Measurements from ENCODE around the gene CCDC149.

CCDC149 gene

DNA sequence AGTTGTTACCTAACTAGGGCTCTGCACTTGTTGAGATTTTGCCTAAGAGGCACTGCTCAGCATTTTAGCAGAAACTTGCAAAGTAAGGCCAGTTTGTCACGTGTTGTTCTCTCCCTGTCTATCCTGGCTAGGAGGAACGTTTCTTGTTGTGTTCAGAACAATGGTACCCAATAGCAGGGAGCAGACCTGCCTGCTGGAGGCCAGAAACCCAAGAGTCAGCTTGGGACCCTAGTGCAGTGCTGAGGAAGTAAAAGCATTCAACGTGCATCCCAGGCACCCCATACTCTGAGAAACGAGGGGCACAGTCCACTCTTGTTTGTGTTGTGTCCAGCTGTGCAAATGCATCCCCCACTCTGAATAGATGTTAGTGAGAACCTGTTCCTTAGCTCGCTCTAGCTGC lies 75.1 kb downstream of the CCDC149 start:
- DNase-seq: no peak

- no peak for DNase-seq
Measured at GRCh38 chr4:24837336-24837735, 75.5 kb downstream of the CCDC149 start.

DNA sequence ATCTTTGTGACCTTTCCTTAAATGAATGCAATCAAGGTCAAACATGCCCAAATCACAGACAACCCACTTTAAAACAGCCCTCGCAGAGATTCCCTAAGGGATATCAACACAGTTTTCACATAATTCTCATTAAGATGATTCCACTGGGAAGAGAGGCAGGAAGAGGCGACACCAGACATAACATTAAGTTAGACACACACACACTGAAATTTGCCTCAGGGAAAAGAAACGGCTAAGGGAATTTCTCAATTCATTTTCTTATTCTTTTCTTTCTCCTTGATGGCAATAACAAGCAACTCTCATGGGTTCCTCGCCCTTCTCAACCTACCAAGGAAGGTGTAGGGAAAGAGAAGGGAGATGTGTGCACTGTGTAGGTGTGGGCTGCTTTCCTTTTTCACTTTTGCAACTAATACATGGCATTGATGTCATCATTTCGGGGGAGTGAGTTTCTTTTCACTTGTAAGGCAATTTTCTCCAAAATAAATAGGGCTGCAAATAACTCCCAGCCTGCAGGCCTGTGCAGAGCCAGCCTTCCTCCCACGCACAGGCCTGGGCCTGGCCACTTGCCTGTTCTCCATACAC lies 76.1 kb downstream of the CCDC149 start:
- no peak for DNase-seq

GRCh38 chr4:24835696-24836095 lies 77.1 kb downstream of the CCDC149 start:
- DNase-seq: no peak

- DNase-seq: no peak
Measured at GRCh38 chr4:24831637-24832036, 81.2 kb downstream of the CCDC149 start.

DNA sequence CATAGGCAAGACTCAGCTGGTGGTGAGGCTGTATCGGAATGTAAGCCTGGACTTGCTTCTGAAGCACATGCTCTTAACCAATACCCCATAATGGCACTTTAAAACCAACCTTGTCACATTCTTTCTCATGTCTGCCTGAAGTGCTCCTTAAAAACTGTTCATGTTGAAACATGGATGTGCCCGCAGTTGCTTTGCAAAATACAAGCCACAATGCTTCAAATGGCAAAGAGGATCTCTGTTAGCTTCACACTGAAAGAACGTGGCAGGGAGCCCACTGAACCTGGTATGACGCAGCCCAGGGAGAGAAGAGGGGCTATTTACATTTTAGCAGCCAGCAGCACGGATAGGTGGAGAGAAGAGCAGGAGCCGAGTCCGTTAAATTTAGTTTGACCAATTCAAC lies 88.1 kb downstream of the CCDC149 start:
- no peak for DNase-seq

DNA sequence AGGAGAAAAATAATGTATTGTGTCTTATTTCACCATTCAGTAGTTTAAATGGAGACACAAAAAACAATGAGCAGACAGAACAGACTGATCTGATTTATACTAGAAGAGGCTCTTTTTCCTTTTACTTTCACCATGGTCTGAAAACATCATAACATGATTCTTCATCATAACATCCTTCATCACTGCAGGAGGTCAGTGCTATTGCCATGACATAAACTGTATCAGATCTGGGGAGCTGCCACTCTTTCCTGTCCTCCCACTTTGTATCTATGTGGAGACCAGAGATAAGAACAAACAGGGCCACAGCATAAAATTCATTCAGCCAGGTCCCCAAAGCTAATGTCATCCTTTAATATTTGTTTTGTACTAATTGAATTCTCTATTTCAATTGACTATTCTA lies 92.3 kb downstream of the CCDC149 start:
- no peak for DNase-seq

GRCh38 chr4:24816797-24817196 lies 96.0 kb downstream of the CCDC149 start:
- DNase-seq: no peak

DNA sequence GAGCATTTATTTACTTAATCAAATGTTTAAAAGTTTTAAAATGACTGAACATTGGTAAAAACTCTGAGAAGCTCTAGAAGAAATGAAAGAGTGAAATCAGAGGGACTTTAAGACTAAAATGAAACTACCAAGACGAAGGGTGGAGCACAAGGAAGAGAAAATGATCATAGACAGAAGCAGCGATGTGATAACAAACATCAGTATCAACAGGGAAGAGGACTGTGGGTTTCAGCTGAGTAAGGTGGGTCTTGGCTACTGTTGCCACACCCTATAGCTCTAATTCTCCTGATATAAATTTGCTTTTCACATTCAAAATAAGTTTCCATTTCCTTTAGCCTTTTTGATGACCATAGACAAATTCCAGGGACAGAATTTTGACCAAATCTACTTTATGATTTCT lies 99.1 kb downstream of the CCDC149 start:
- DNase-seq: no peak

- no peak for DNase-seq
Measured at GRCh38 chr4:24810871-24811631, 101.8 kb downstream of the CCDC149 start.

DNA sequence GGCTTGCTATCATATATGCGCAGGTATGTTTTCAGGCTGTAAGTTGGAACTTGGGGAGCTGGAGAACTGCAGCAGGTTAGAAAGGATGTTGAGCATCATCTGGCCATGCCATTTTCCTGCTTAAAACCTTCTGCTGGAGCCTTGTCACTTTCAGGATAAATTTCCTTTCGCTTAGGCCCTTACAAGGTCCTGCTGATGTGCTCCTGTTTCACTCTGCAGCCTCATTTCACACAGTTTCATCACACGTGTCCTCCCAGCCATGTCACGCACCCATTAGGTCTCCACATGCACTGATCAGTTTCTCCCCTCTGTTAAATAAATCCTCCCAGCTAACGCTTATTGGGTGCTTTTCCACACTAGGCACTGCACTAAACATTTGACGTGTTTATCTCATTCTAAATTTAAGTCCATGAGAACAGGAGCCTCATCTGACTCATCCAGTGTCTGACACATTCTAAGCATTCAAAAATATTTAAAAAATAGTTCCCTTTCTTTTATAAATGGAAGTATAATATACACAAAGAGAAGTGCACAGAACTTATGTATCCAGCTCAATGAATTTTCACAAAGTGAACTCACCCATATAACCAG lies 102.9 kb downstream of the CCDC149 start:
- no peak for DNase-seq

- no peak for DNase-seq
Measured at GRCh38 chr4:24809376-24809775, 103.5 kb downstream of the CCDC149 start.

GRCh38 chr4:24808955-24809354 lies 103.9 kb downstream of the CCDC149 start:
- no peak for DNase-seq

DNA sequence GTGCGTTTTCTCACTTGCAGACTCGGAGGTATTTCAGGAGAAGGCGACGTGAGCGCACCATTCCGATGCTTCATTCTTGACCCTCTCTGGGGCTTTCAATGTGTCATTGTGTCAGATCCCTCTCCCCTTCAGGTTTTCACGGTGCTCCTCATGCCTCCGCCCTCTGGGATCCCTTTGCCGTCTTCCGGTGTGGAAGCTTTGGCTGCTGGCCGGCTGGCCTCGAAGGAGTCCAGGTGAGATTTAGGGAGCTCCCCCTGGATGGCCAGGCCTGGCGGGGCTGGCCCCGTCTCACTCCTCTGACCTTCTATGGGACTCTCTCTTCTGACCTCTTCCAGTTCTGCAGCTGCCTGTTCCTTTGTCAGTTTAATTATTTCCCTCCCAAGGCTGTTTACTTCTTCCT lies 104.6 kb downstream of the CCDC149 start:
- no peak for DNase-seq

GRCh38 chr4:24807611-24808010 lies 105.2 kb downstream of the CCDC149 start:
- DNase-seq: no peak

GRCh38 chr4:24806206-24806990 lies 106.4 kb downstream of the CCDC149 start:
- DNase-seq: no peak

GRCh38 chr4:24805566-24805965 lies 107.3 kb downstream of the CCDC149 start:
- DNase-seq: no peak

- DNase-seq: no peak
Measured at GRCh38 chr4:24805067-24805466, 107.8 kb downstream of the CCDC149 start.

DNA sequence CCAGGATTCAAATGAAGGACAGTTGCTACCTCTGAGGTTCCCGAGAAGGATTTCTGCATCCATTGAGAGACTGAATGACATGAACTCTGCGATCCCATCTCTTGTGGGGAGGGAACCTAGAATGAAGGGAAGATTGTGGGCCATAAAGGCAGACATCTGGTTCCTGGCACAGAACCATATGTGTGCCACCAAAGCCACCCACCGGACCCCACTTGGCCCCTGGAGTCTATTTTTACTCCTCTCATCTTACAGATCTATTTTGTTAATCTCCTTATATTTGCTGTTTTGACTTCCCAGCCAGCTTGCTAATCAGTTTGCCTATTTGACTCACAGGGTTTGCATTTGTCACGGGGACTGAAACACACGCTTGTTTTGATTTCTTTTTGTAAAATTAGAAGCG lies 110.2 kb downstream of the CCDC149 start:
- no peak for DNase-seq

GRCh38 chr4:24801136-24801855 lies 111.5 kb downstream of the CCDC149 start:
- DNase-seq: no peak

DNA sequence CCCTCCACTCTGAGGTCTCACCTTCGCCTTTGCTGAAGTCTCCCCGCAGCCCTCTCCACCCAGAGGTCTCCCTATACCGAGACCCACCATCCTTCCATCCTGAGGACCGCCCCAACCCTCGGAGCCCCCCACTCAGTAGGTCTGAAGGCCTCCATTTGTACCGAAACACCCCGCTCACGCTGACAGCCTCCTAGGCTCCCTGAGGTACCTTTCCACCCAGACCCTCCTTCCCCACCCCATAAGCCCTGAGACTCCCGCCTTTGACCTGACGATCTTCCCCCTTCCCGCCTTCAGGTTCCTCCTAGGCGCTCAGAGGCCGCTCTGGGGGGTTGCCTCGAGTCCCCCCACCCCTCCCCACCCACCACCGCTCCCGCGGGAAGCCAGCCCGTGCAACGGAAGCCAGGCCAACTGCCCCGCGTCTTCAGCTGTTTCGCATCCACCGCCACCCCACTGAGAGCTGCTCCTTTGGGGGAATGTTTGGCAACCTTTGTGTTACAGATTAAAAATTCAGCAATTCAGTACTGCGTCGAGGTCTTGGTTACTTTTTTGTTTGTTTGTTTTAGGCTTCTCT lies 112.4 kb downstream of the CCDC149 start:
- no peak for DNase-seq

DNA sequence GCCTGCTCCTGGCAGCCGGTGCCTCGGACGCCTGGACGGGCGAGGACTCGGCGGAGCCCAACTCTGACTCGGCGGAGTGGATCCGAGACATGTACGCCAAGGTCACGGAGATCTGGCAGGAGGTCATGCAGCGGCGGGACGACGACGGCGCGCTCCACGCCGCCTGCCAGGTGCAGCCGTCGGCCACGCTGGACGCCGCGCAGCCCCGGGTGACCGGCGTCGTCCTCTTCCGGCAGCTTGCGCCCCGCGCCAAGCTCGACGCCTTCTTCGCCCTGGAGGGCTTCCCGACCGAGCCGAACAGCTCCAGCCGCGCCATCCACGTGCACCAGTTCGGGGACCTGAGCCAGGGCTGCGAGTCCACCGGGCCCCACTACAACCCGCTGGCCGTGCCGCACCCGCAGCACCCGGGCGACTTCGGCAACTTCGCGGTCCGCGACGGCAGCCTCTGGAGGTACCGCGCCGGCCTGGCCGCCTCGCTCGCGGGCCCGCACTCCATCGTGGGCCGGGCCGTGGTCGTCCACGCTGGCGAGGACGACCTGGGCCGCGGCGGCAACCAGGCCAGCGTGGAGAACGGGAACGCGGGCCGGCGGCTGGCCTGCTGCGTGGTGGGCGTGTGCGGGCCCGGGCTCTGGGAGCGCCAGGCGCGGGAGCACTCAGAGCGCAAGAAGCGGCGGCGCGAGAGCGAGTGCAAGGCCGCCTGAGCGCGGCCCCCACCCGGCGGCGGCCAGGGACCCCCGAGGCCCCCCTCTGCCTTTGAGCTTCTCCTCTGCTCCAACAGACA lies 113.1 kb downstream of the CCDC149 start:
- no peak for DNase-seq
